Measurements from ENCODE around the gene SYT2. TPM values are rescaled to one million over a fixed set of nuclear protein-coding genes. Genes with fewer than 3 reads are reported as not detected.
"Not testable (repeated sequence)": the region's sequence is repeated elsewhere in the genome, so short reads cannot be mapped to it uniquely, and the experiment has no call there.

SYT2 gene
- total and polyA plus RNA-seq, 2 of the 13 experiments (the other 11 are each of a cell fraction or from before 2014, with no cell fraction given), result not detected

DNA sequence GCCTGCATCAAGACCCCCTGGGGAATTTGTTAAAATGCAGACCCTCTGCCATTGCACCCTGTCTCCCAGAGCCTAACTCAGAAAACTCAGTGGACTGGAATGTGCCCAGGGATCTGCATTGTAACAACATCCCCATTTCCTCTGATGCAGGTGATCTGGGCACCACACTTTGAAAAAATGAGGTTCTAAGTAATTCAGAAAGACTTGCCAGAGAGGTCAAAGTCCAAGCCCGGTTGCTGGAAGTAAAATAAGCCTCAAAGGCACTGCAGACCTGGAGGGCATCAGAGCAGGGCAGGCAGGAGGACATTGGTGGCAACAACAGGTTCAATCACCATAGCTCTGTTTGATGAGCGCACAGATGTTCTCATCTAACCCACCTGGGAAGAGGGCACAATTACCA, 90.7 kb downstream of the SYT2 start:
- DNase-seq (ENCODE audit: low spot score) (no peak), ATAC-seq (no peak), FAIRE-seq (no peak)
- H3K27me3 ChIP-seq (ENCODE audit: control insufficient read depth in 1 of 2, insufficient read depth in 2 of 2, low read length in 2 of 2), result no peaks in the 10 kb centered on the region; a peak in 2 of 5 replicates
- 0% methylated on average over 1 of the region's 2 CpGs for WGBS (ENCODE audit: low lambda C conversion rate)
- in situ Hi-C loops (cut with HindIII; ENCODE audit: extremely low pct_ligation_motif_present, low pct_unique_long_range_greater_than_20kb), result no loop called here
- POLR2A ChIA-PET, result no interaction called here
- H3K4me1 ChIP-seq (ENCODE audit: insufficient read depth, low read length), result peaks cover 18% of the 10 kb centered on the region
- TF ChIP-seq PAX8 (CRISPR knock-in tag; IDR thresholded peaks at IDR 0.05; ENCODE audit: borderline replicate concordance), result no peak
- H2AFZ ChIP-seq (ENCODE audit: low read length), result no peak overlapping the region
- no peak overlapping the region for H3K4me2 ChIP-seq (ENCODE audit: low read depth, low read length)
- BruUV-seq (replicated peaks), result no TSS peak
- no peaks in the 10 kb centered on the region for H3K36me3 ChIP-seq (replicated peaks in 1 of 2; ENCODE audit: control insufficient read depth in 1 of 2, insufficient read depth in 2 of 2, low read length in 2 of 2)
- H4K20me1 ChIP-seq (ENCODE audit: insufficient read depth, low read length), result no peaks in the 10 kb centered on the region
- H3K9me3 ChIP-seq (ENCODE audit: low read length), result no peaks in the 10 kb centered on the region
- no peak overlapping the region for H3K9ac ChIP-seq (ENCODE audit: insufficient read depth, low read depth, low read length)
- CTCF ChIA-PET (ENCODE audit: low intra/inter-chr PET ratio, low total read pairs), result no interaction called here
- intact Hi-C loops (cut with micrococcal nuclease; ENCODE audit: unreplicated experiment), result no loop called here
- H3K79me2 ChIP-seq (ENCODE audit: insufficient read depth, low read length), result no peaks in the 10 kb centered on the region
- no peak overlapping the region for H3K27ac ChIP-seq (ENCODE audit: extremely low read length, insufficient read depth, low read length)
- no peak overlapping the region for H3K4me3 ChIP-seq (replicated peaks in 1 of 3; ENCODE audit: insufficient read depth in 1 of 3, low read depth in 2 of 3, low read length in 3 of 3)

DNA sequence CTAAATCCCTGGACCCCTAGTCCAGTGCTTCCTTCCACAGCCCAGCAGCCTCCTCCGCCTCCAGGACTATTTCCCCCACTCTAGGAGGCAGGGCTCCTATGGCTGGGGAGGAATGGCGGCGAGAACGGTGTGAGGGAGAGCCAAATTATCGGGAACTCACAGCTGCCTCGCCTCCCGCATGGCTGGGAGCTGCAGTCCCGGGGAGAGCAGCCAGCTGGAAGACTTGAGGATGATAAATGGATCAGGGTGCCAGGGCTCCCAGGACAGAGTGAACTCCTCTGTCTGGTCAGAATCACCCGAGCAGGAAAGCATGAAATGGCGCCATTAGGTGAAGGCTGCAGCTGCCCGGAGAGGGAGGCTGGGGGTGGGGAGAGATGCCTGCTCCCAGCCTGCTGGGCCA, 91.2 kb downstream of the SYT2 start:
- WGBS (ENCODE audit: low lambda C conversion rate), result 45% methylated on average over 11 of the region's 11 CpGs
- Histone ChIP-seq H3K4me1 (ENCODE audit: insufficient read depth, low read length) (peaks cover 18% of the 10 kb centered on the region), H3K4me2 (ENCODE audit: low read depth, low read length) (peak overlapping the region; percentile 7; the same call in 1 of the 2 replicates)
- FAIRE-seq; H4K20me1 ChIP-seq (ENCODE audit: insufficient read depth, low read length); H3K27ac ChIP-seq (ENCODE audit: extremely low read length, insufficient read depth, low read length); CTCF ChIA-PET (ENCODE audit: low intra/inter-chr PET ratio, low total read pairs); H3K79me2 ChIP-seq (ENCODE audit: insufficient read depth, low read length); H3K36me3 ChIP-seq (replicated peaks in 1 of 2; ENCODE audit: control insufficient read depth in 1 of 2, insufficient read depth in 2 of 2, low read length in 2 of 2); in situ Hi-C loops (cut with HindIII; ENCODE audit: extremely low pct_ligation_motif_present, low pct_unique_long_range_greater_than_20kb); POLR2A ChIA-PET; intact Hi-C loops (cut with micrococcal nuclease; ENCODE audit: unreplicated experiment); ATAC-seq; H3K4me3 ChIP-seq (replicated peaks in 1 of 3; ENCODE audit: insufficient read depth in 1 of 3, low read depth in 2 of 3, low read length in 3 of 3); H3K9ac ChIP-seq (ENCODE audit: insufficient read depth, low read depth, low read length); H2AFZ ChIP-seq (ENCODE audit: low read length); BruUV-seq (replicated peaks); H3K9me3 ChIP-seq (ENCODE audit: low read length); DNase-seq (ENCODE audit: low spot score); H3K27me3 ChIP-seq (ENCODE audit: control insufficient read depth in 1 of 2, insufficient read depth in 2 of 2, low read length in 2 of 2): not testable (repeated sequence)

DNA sequence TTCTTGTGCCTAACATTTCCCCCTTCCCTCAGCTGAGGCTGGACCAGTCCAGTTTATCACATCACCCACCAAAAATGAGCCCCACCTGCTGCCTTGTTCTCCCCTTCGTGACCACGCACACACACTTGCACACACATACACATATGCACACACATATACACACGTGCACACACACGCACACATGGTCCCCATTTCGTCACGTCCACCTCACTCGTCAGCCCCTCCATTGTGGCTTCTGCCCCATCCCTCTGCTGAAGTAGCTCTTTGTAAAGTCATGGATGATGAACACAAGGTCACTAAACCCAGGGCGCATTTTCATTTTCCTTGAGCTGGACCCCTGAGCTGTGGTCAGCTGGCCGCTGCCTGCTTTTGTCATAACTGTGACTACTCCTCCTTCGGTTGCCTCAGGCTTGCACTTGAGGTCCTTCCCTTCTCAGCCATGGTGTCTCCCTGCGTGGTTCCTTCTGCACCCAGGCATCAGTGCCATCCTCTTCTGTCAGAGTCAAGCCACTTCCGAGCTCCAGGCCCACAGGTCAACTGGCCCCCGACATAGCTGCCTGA, 93.8 kb downstream of the SYT2 start:
- H2AFZ ChIP-seq (ENCODE audit: low read length), result no peak overlapping the region
- no peaks in the 10 kb centered on the region for H3K9me3 ChIP-seq (ENCODE audit: low read length)
- H4K20me1 ChIP-seq (ENCODE audit: insufficient read depth, low read length), result no peaks in the 10 kb centered on the region
- ChIA-PET POLR2A (no interaction called here), CTCF (ENCODE audit: low intra/inter-chr PET ratio, low total read pairs) (no interaction called here)
- H3K4me2 ChIP-seq (ENCODE audit: low read depth, low read length), result no peak overlapping the region
- DNase-seq (ENCODE audit: low spot score), result no peak
- no TSS peak for BruUV-seq (replicated peaks)
- no peaks in the 10 kb centered on the region for H3K79me2 ChIP-seq (ENCODE audit: insufficient read depth, low read length)
- 60% methylated on average over 13 of the region's 13 CpGs for WGBS (ENCODE audit: low lambda C conversion rate)
- intact Hi-C loops (cut with micrococcal nuclease; ENCODE audit: unreplicated experiment) (no loop called here), in situ Hi-C loops (cut with HindIII; ENCODE audit: extremely low pct_ligation_motif_present, low pct_unique_long_range_greater_than_20kb) (no loop called here)
- no peak for FAIRE-seq
- H3K9ac ChIP-seq (ENCODE audit: insufficient read depth, low read depth, low read length), result no peak overlapping the region
- H3K4me3 ChIP-seq (replicated peaks in 1 of 3; ENCODE audit: insufficient read depth in 1 of 3, low read depth in 2 of 3, low read length in 3 of 3), result no peak overlapping the region
- peaks cover 11% of the 10 kb centered on the region for H3K4me1 ChIP-seq (ENCODE audit: insufficient read depth, low read length)
- no peaks in the 10 kb centered on the region; a peak in 1 of 5 replicates for H3K27me3 ChIP-seq (ENCODE audit: control insufficient read depth in 1 of 2, insufficient read depth in 2 of 2, low read length in 2 of 2)
- no peak for ATAC-seq
- no peak overlapping the region for H3K27ac ChIP-seq (ENCODE audit: extremely low read length, insufficient read depth, low read length)
- no peaks in the 10 kb centered on the region for H3K36me3 ChIP-seq (replicated peaks in 1 of 2; ENCODE audit: control insufficient read depth in 1 of 2, insufficient read depth in 2 of 2, low read length in 2 of 2)
- TF ChIP-seq SRSF9 (IDR thresholded peaks at IDR 0.05; ENCODE audit: borderline replicate concordance, insufficient read depth, low read depth, low read length, poor library complexity, severe bottlenecking) (no peak), ZNF367 (CRISPR knock-in tag; IDR thresholded peaks at IDR 0.05; ENCODE audit: borderline replicate concordance) (no peak), NONO (IDR thresholded peaks at IDR 0.05) (no peak), NONO (CRISPR knock-in tag; conservative IDR thresholded peaks at IDR 0.05) (no peak), SP1 (IDR thresholded peaks at IDR 0.05) (no peak), SP1 (CRISPR knock-in tag; IDR thresholded peaks at IDR 0.05) (no peak), DNMT1 (CRISPR knock-in tag; IDR thresholded peaks at IDR 0.05) (no peak), AHR (CRISPR knock-in tag; IDR thresholded peaks at IDR 0.05) (no peak)
- TF ChIP-seq, protein P1, sequence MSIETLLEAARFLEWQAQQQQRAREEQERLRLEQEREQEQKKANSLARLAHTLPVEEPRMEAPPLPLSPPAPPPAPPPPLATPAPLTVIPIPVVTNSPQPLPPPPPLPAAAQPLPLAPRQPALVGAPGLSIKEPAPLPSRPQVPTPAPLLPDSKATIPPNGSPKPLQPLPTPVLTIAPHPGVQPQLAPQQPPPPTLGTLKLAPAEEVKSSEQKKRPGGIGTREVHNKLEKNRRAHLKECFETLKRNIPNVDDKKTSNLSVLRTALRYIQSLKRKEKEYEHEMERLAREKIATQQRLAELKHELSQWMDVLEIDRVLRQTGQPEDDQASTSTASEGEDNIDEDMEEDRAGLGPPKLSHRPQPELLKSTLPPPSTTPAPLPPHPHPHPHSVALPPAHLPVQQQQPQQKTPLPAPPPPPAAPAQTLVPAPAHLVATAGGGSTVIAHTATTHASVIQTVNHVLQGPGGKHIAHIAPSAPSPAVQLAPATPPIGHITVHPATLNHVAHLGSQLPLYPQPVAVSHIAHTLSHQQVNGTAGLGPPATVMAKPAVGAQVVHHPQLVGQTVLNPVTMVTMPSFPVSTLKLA (IDR thresholded peaks at IDR 0.05), result 0 out of 2 replicates have a peak, but pooled peaks have one; percentile 2
- TF ChIP-seq, protein P2, sequence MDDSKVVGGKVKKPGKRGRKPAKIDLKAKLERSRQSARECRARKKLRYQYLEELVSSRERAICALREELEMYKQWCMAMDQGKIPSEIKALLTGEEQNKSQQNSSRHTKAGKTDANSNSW (CRISPR knock-in tag; IDR thresholded peaks at IDR 0.05; ENCODE audit: borderline replicate concordance), result no peak
